Measurements from ENCODE around the gene NDUFB5. TPM values are rescaled to one million over a fixed set of nuclear protein-coding genes. Genes with fewer than 3 reads are reported as not detected.

NDUFB5 gene
- total RNA-seq, 1 experiment from 2014 or later: 96.2 TPM

GRCh38 chr3:179591313-179591712 lies 13.3 kb upstream of the NDUFB5 start:
- H3K9me3 ChIP-seq (ENCODE audit: low read depth, low read length, poor library complexity, severe bottlenecking): no peaks in the 10 kb centered on the region
- intact Hi-C loops (cut with micrococcal nuclease; ENCODE audit: unreplicated experiment): no loop called here
- H3K27me3 ChIP-seq (replicated peaks; ENCODE audit: insufficient read depth, low read depth, low read length, poor library complexity): no peaks in the 10 kb centered on the region
- no peak overlapping the region for H3K4me3 ChIP-seq (ENCODE audit: low read depth, low read length, poor library complexity, severe bottlenecking)
- no TSS peak for BruUV-seq (replicated peaks)
- H3K36me3 ChIP-seq (ENCODE audit: insufficient read depth, low read length, poor library complexity, severe bottlenecking): peaks cover 78% of the 10 kb centered on the region
- TF ChIP-seq CTCF (conservative IDR thresholded peaks at IDR 0.05; ENCODE audit: low read depth, low read length): no peak
- TF ChIP-seq EZH2 (IDR thresholded peaks at IDR 0.05; ENCODE audit: borderline replicate concordance, low read depth, low read length, poor library complexity, severe bottlenecking): no peak
- ChIA-PET POLR2A (ENCODE audit: low non-redundant PET) (no interaction called here), CTCF (no interaction called here)
- H3K4me1 ChIP-seq (ENCODE audit: insufficient read depth, low read length, poor library complexity, severe bottlenecking): peaks cover 4% of the 10 kb centered on the region
- DNase-seq (ENCODE audit: low spot score): peak; percentile 7
- no peak overlapping the region for H3K27ac ChIP-seq (ENCODE audit: low read depth, low read length, poor library complexity, severe bottlenecking)

GRCh38 chr3:179599531-179599930 lies 5.1 kb upstream of the NDUFB5 start:
- POLR2A ChIA-PET (ENCODE audit: low non-redundant PET): no interaction called here
- intact Hi-C loops (cut with micrococcal nuclease; ENCODE audit: unreplicated experiment): no loop called here
- BruUV-seq (replicated peaks): no TSS peak
- H3K36me3 ChIP-seq (ENCODE audit: insufficient read depth, low read length, poor library complexity, severe bottlenecking): peaks cover 76% of the 10 kb centered on the region
- H3K27me3 ChIP-seq (replicated peaks; ENCODE audit: insufficient read depth, low read depth, low read length, poor library complexity): no peaks in the 10 kb centered on the region
- H3K4me1 ChIP-seq (ENCODE audit: insufficient read depth, low read length, poor library complexity, severe bottlenecking): peaks cover 7% of the 10 kb centered on the region
- DNase-seq (ENCODE audit: low spot score): no peak
- no peak overlapping the region for H3K27ac ChIP-seq (ENCODE audit: low read depth, low read length, poor library complexity, severe bottlenecking)
- CTCF ChIA-PET: no interaction called here
- H3K9me3 ChIP-seq (ENCODE audit: low read depth, low read length, poor library complexity, severe bottlenecking): no peaks in the 10 kb centered on the region
- no peak overlapping the region for H3K4me3 ChIP-seq (ENCODE audit: low read depth, low read length, poor library complexity, severe bottlenecking)
- TF ChIP-seq EZH2 (IDR thresholded peaks at IDR 0.05; ENCODE audit: borderline replicate concordance, low read depth, low read length, poor library complexity, severe bottlenecking): no peak
- TF ChIP-seq CTCF (conservative IDR thresholded peaks at IDR 0.05; ENCODE audit: low read depth, low read length): no peak

- no peak for DNase-seq (ENCODE audit: low spot score)
- Histone ChIP-seq H3K4me1 (ENCODE audit: insufficient read depth, low read length, poor library complexity, severe bottlenecking) (peaks cover 7% of the 10 kb centered on the region), H3K4me3 (ENCODE audit: low read depth, low read length, poor library complexity, severe bottlenecking) (peak overlapping the region; percentile 85), H3K36me3 (ENCODE audit: insufficient read depth, low read length, poor library complexity, severe bottlenecking) (peaks cover 52% of the 10 kb centered on the region), H3K9me3 (ENCODE audit: low read depth, low read length, poor library complexity, severe bottlenecking) (no peaks in the 10 kb centered on the region), H3K27ac (ENCODE audit: low read depth, low read length, poor library complexity, severe bottlenecking) (no peak overlapping the region), H3K27me3 (replicated peaks; ENCODE audit: insufficient read depth, low read depth, low read length, poor library complexity) (no peaks in the 10 kb centered on the region)
- ChIA-PET POLR2A (ENCODE audit: low non-redundant PET) (no interaction called here), CTCF (interaction anchor here (0.6 kb wide), 1 partner anchor 165 kb away, joined by 3 read pairs; no protein-coding TSS in a partner anchor)
- intact Hi-C loops (cut with micrococcal nuclease; ENCODE audit: unreplicated experiment): no loop called here
- no peak for TF ChIP-seq CTCF (conservative IDR thresholded peaks at IDR 0.05; ENCODE audit: low read depth, low read length)
- no peak for TF ChIP-seq EZH2 (IDR thresholded peaks at IDR 0.05; ENCODE audit: borderline replicate concordance, low read depth, low read length, poor library complexity, severe bottlenecking)
- BruUV-seq (replicated peaks): no TSS peak
Observed at GRCh38 chr3:179603321-179603720, 1.3 kb upstream of the NDUFB5 start.
